ENCODE data around the gene AXIN1.

Gene AXIN1

DNA sequence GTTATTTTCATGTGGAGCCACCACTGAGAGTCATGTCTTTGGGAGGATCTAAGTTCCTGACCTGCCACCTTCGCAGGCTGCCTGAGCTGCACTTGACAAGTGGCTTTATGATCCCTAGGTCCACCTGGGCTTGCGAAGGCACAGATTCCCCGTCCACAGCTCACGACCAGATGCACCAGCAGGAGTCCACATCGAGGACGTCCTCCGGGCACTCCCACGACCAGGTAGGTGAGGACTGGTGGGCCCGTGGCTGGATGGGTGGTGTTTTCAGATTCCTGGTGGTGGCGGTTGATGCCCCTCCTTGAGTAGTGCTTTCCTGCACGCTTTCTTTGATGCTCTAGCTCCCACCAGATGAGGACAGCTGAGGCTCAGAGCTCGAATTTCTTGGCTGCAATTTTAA is 103.1 kb downstream of the AXIN1 start:
- no peak for DNase-seq (ENCODE audit: low read depth)
- TF ChIP-seq, protein P1, sequence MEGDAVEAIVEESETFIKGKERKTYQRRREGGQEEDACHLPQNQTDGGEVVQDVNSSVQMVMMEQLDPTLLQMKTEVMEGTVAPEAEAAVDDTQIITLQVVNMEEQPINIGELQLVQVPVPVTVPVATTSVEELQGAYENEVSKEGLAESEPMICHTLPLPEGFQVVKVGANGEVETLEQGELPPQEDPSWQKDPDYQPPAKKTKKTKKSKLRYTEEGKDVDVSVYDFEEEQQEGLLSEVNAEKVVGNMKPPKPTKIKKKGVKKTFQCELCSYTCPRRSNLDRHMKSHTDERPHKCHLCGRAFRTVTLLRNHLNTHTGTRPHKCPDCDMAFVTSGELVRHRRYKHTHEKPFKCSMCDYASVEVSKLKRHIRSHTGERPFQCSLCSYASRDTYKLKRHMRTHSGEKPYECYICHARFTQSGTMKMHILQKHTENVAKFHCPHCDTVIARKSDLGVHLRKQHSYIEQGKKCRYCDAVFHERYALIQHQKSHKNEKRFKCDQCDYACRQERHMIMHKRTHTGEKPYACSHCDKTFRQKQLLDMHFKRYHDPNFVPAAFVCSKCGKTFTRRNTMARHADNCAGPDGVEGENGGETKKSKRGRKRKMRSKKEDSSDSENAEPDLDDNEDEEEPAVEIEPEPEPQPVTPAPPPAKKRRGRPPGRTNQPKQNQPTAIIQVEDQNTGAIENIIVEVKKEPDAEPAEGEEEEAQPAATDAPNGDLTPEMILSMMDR (IDR thresholded peaks at IDR 0.05; ENCODE audit: insufficient read depth, low read depth, low read length, missing control alignments) = no peak
- no peak overlapping the region for H3K4me3 ChIP-seq (ENCODE audit: low read length)

DNA sequence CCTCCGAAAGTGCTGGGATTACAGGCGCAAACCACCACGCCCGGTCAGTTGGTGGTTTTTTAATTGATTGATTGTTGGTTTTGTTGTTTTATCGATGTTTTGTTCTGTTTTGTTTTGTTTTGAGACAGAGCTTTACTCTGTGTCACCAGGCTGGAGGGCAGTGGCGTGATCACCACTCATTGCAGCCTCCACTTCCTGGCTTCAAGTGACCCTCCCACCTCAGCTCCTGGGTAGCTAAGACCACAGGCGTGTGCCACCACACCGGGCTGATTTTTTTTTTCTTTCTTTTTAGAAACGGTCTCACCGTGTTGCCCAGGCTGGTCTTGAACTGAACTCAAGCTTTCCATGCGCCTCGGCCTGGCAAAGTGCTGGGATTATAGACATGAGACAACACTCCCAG is 105.5 kb downstream of the AXIN1 start:
- no peak overlapping the region for H3K4me3 ChIP-seq (ENCODE audit: low read length)
- TF ChIP-seq, protein P1 (IDR thresholded peaks at IDR 0.05; ENCODE audit: insufficient read depth, low read depth, low read length, missing control alignments) = no peak
- no peak for DNase-seq (ENCODE audit: low read depth)

DNA sequence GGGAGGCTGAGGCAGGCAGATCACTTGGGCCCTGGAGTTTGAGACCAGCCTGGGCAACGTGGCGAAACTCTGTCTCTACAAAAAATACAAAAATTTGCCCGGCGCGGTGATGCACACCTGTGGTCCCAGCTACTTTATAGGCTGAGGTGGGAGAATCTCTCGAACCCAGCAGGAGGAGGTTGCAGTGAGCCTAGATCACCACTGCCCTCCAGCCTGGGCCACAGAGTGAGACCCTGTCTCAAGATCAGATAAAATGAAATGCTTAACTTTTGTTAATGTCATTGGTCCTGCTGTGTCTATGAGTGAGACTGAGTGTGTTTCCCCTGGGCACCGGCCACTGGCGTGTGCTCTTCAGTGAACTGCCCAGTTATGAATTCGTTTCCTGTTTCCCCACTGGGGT is 107.4 kb downstream of the AXIN1 start:
- DNase-seq (ENCODE audit: low read depth) = no peak
- TF ChIP-seq, protein P1 (IDR thresholded peaks at IDR 0.05; ENCODE audit: insufficient read depth, low read depth, low read length, missing control alignments) = no peak
- no peak overlapping the region for H3K4me3 ChIP-seq (ENCODE audit: low read length)

DNA sequence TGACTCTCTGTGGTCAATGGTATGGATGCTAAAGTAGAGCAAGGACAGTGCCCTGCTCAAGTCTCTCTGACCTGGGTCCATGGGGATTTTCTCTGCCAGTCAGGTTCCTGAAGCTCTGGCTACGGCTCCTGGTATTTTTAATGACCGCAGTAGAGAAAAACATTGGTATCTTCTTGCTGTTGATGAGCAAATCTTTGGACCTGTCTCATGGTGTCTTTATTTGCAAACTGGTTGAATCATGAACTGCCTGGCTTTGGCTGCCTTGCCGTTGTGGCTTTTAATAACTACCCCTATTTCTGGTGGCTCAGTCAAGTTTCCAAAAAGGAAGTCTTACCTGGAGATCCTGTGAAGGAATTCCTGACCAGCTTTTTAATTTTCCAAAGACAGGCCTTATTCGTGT is 109.2 kb downstream of the AXIN1 start:
- no peak for DNase-seq (ENCODE audit: low read depth)
- TF ChIP-seq, protein P1 (IDR thresholded peaks at IDR 0.05; ENCODE audit: insufficient read depth, low read depth, low read length, missing control alignments) = no peak
- H3K4me3 ChIP-seq (ENCODE audit: low read length) = no peak overlapping the region

DNA sequence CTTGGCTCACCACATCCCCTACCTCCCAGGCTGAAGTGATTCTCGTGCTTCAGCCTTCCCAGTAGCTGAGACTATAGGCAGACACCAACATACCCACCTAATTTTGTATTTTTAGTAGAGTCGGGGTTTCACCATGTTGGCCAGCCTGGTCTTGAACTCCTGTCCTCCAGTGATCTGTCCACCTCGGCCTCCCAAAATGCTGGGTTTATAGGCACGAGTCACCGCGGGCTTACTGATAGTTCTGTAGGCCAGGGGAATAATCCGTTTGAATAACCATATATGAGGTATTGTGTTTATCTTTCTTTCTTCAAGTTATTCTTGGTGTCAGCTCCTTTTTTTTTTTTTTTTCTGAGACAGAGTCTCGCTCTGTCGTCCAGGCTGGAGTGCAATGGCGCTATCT is 110.2 kb downstream of the AXIN1 start:
- TF ChIP-seq, protein P1 (IDR thresholded peaks at IDR 0.05; ENCODE audit: insufficient read depth, low read depth, low read length, missing control alignments) = no peak
- no peak for DNase-seq (ENCODE audit: low read depth)
- H3K4me3 ChIP-seq (ENCODE audit: low read length) = no peak overlapping the region

DNA sequence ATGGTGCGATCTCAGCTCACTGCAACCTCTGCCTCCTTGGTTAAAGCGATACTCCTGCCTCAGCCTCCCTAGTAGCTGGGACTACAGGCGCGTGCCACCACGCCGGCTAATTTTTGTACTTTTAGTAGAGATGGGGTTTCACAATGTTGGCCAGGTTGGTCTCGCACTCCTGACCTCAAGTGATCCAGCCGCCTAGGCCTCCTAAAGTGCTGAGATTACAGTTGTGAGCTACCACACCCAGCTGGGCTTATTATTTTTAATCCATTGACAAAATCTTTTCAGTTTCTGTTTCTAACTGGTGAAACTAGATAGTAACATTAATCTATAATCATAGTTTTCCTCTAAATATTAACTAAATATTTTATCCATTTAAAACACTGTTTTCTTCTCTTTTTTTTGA is 112.0 kb downstream of the AXIN1 start:
- TF ChIP-seq, protein P1 (IDR thresholded peaks at IDR 0.05; ENCODE audit: insufficient read depth, low read depth, low read length, missing control alignments) = no peak
- no peak overlapping the region for H3K4me3 ChIP-seq (ENCODE audit: low read length)
- DNase-seq (ENCODE audit: low read depth) = no peak

DNA sequence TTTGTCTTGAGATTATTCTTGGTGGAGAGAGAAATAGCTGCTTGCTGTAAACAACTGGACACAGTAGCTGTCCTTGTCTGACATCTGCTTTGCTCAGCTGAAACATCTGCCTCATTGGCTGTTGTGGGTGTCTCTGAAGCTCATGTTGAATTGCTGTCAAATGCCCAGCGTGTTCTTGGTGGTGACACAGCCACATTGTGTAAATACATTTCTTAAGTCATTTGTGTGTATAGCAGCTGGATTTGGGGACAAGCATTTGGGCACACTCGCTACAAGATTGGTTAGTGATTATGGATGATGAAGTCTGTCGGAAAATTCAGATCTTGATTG is 112.6 kb downstream of the AXIN1 start:
- H3K4me3 ChIP-seq (ENCODE audit: low read length) = no peak overlapping the region
- TF ChIP-seq, protein P1 (IDR thresholded peaks at IDR 0.05; ENCODE audit: insufficient read depth, low read depth, low read length, missing control alignments) = no peak
- no peak for DNase-seq (ENCODE audit: low read depth)

Data from epithelial cell of esophagus (primary cell).